B cell (primary cell): ENCODE data around the gene RFT1. TPM values are rescaled to one million over a fixed set of nuclear protein-coding genes. Genes with fewer than 3 reads are reported as not detected.

Source experiments
- ATAC-seq: fragments of 200-7000 bp; cut with Tn5 transposase; one replicate; pipeline ENCODE4 v1.10.0; 2021; ENCODE audit warnings: low read depth, mild to moderate bottlenecking, moderate number of reproducible peaks, moderate library complexity
- CTCF ChIA-PET: fragments of 350-600 bp; sonication (Branson Sonifier 250); formaldehyde crosslinking; loops from one replicate; lab custom pipeline; 2021; ENCODE audit warnings: antibody characterized with exemption, inconsistent platforms; lab: Charles Lee
- POLR2A ChIA-PET: fragments of 350-600 bp; sonication (Branson Sonifier 250); formaldehyde crosslinking; loops from one replicate; lab custom pipeline; 2021; ENCODE audit warnings: antibody characterized with exemption; lab: Charles Lee
- DNase-seq: peaks from one replicate; pipeline ENCODE4 v3.0.0; 2013
- H2AFZ ChIP-seq: 2 replicates; pipeline ENCODE4 v1.6.1; 2012; ENCODE audit warnings: mild to moderate bottlenecking, low read depth, low read length; ENCODE audit not compliant: insufficient read depth, poor library complexity, severe bottlenecking
- H3K27ac ChIP-seq, 2 donors: 1 replicate in 1 of 2; 2 replicates in 1 of 2; pipeline ENCODE4 v1.5.1; 2012 to 2013; ENCODE audit warnings: low read length in 2 of 2, mild to moderate bottlenecking in 2 of 2, moderate library complexity in 1 of 2
- H3K27me3 ChIP-seq, 4 experiments: fragments of 200-600 bp in 1 of 4; sonication (generic) in 1 of 4; replicated peaks in 1 of 4; 1 replicate in 2 of 4; 2 replicates in 2 of 4; pipeline versions ENCODE4 v1.6.1 to v1.7.0; 2013 to 2016; ENCODE audit warnings: low read length in 3 of 4, mild to moderate bottlenecking in 2 of 4, mixed read lengths in 1 of 4, moderate library complexity in 1 of 4; ENCODE audit not compliant: insufficient read depth in 4 of 4, control insufficient read depth in 3 of 4; ENCODE audit errors: control extremely low read depth in 1 of 4
- H3K36me3 ChIP-seq, 2 experiments: replicated peaks in 1 of 2; 1 replicate in 1 of 2; 2 replicates in 1 of 2; pipeline versions ENCODE4 v1.6.1 to v1.7.1; 2013; ENCODE audit warnings: low read length in 1 of 2; ENCODE audit not compliant: insufficient read depth in 2 of 2, control insufficient read depth in 1 of 2; ENCODE audit errors: control extremely low read depth in 1 of 2, extremely low read depth in 1 of 2
- H3K4me1 ChIP-seq, 2 donors: fragments of 200-600 bp in 1 of 2; sonication (generic) in 1 of 2; 1 replicate in 1 of 2; 2 replicates in 1 of 2; pipeline versions ENCODE4 v1.5.1 to v1.6.1; 2013 to 2017; ENCODE audit warnings: low read length in 2 of 2; ENCODE audit not compliant: control insufficient read depth in 2 of 2, insufficient read depth in 2 of 2
- H3K4me2 ChIP-seq: replicated peaks from 2 replicates; pipeline ENCODE3; 2012; ENCODE audit warnings: mild to moderate bottlenecking, low read depth, low read length; ENCODE audit not compliant: poor library complexity, severe bottlenecking
- H3K4me3 ChIP-seq, 5 experiments: fragments of 200-600 bp in 1 of 5; sonication (generic) in 1 of 5; 1 replicate in 3 of 5; 2 replicates in 2 of 5; pipeline versions ENCODE4 v1.5.1 to v1.7.0; 2011 to 2016; ENCODE audit warnings: low read length in 4 of 5, mild to moderate bottlenecking in 4 of 5, low read depth in 2 of 5, control low read depth in 1 of 5, moderate library complexity in 1 of 5; ENCODE audit not compliant: insufficient read depth in 1 of 5; ENCODE audit errors: control extremely low read depth in 1 of 5, extremely low read depth in 1 of 5
- H3K79me2 ChIP-seq: fragments of 200-600 bp; sonication (generic); one replicate; pipeline ENCODE4 v1.6.0; 2016; ENCODE audit warnings: low read length; ENCODE audit not compliant: control insufficient read depth, insufficient read depth
- H3K9ac ChIP-seq: fragments of 200-600 bp; sonication (generic); 2 replicates; pipeline ENCODE4 v1.6.1; 2017; ENCODE audit warnings: mild to moderate bottlenecking, low read length, moderate library complexity
- H3K9me3 ChIP-seq, 3 donors: one replicate each; pipeline versions ENCODE4 v1.6.1 to v1.7.1; 2013; ENCODE audit warnings: low read length in 2 of 3; ENCODE audit not compliant: control insufficient read depth in 2 of 3, insufficient read depth in 1 of 3; ENCODE audit errors: control extremely low read depth in 1 of 3
- H4K20me1 ChIP-seq: 2 replicates; pipeline ENCODE4 v1.6.0; 2012; ENCODE audit warnings: mild to moderate bottlenecking, low read length; ENCODE audit not compliant: insufficient read depth, control insufficient read depth, poor library complexity, severe bottlenecking
- H3K27ac Mint-ChIP-seq: one replicate; pipeline ENCODE4 v1.8.0; 2021; ENCODE audit warnings: mixed read lengths
- H3K27me3 Mint-ChIP-seq: one replicate; pipeline ENCODE4 v1.8.0; 2021; ENCODE audit warnings: mixed read lengths
- H3K4me1 Mint-ChIP-seq: one replicate; pipeline ENCODE4 v1.8.0; 2021; ENCODE audit warnings: mixed read lengths
- H3K4me3 Mint-ChIP-seq: one replicate; pipeline ENCODE4 v1.8.0; 2021; ENCODE audit warnings: mixed read lengths
- H3K9me3 Mint-ChIP-seq: one replicate; pipeline ENCODE4 v1.8.0; 2022; ENCODE audit warnings: mixed read lengths; ENCODE audit not compliant: insufficient read depth
- CTCF ChIP-seq: fragments of 200-600 bp; IDR thresholded peaks from one replicate; pipeline ENCODE4 v1.8.0; 2022; ENCODE audit warnings: antibody characterized with exemption, mild to moderate bottlenecking
- EZH2 ChIP-seq: IDR thresholded peaks from 2 replicates; pipeline ENCODE4 v1.6.1; 2012; ENCODE audit warnings: borderline replicate concordance, low read depth, mild to moderate bottlenecking, moderate library complexity, low read length; ENCODE audit not compliant: insufficient read depth, poor library complexity, severe bottlenecking
- WGBS: methylation state at CpG from one replicate; pipeline ENCODE4 v1.1.5; 2013; ENCODE audit warnings: missing lambda C conversion rate; ENCODE audit not compliant: insufficient coverage; 5-methylcytosine and 5-hydroxymethylcytosine counted together
- intact Hi-C: fragments of 100-400 bp; cut with micrococcal nuclease; formaldehyde crosslinking; loops from one replicate; pipeline ENCODE4 v1.10.0; 2022
- polyA plus RNA-seq: library from polyadenylated mRNA; depleted of rRNA; stranded (reverse); fragments of >200 nt; gene quantifications from 2 replicates; pipeline ENCODE4 v1.2.3, GENCODE V29; 2012
- total RNA-seq, 2 donors: library from RNA; stranded (reverse); fragments of 120-200 nt in 1 of 2; gene quantifications; 1 replicate in 1 of 2; 2 replicates in 1 of 2; pipeline versions ENCODE4 v1.2.3 to v1.2.4, GENCODE V29; 2013 to 2022

Gene RFT1
- total and polyA plus RNA-seq, 2 donors (not counting 1 experiment from before 2014, with no cell fraction given): 12.1 to 28.9 TPM

- H3K4me2 ChIP-seq: peak overlapping the region; percentile 98
- TF ChIP-seq EZH2: no peak
- TF ChIP-seq CTCF: no peak
- peak overlapping the region; percentile 6 to 82 for H3K27ac ChIP-seq
- peak overlapping the region; percentile 78 for H3K9ac ChIP-seq
- DNase-seq (no peak), ATAC-seq (no peak)
- Mint-ChIP-seq H3K27me3 (no peaks in the 10 kb centered on the region), H3K9me3 (no peaks in the 10 kb centered on the region), H3K4me1 (peaks cover 76% of the 10 kb centered on the region), H3K27ac (peak overlapping the region; percentile 92), H3K4me3 (peak overlapping the region; percentile 94)
- H3K4me1 ChIP-seq: peaks cover 67 to 85% of the 10 kb centered on the region in 2 donors
- H3K36me3 ChIP-seq: peaks cover 0 to 31% of the 10 kb centered on the region in 2 experiments
- H3K27me3 ChIP-seq: no peaks in the 10 kb centered on the region
- CTCF ChIA-PET: interaction anchor here (0.7 to 4.6 kb wide), 8 partner anchors 8 to 49 kb away, joined by 3 to 27 read pairs (median 5); no protein-coding TSS in a partner anchor
- intact Hi-C loops: loop anchor here (10.0 kb wide), 1 partner anchor 629 kb away; the partner anchor contains the start of genes NT5DC2 and UQCC5
- peak overlapping the region in 2 of 5 experiments; percentile 84 to 97 for H3K4me3 ChIP-seq
- POLR2A ChIA-PET: interaction anchor here (0.6 to 2.1 kb wide), 3 partner anchors 10 to 36 kb away, joined by 3 to 7 read pairs (median 3); no protein-coding TSS in a partner anchor
- 73% methylated on average over 4 of the region's 6 CpGs for WGBS
- H4K20me1 ChIP-seq: peaks cover 68% of the 10 kb centered on the region
- H3K79me2 ChIP-seq: peaks cover 94% of the 10 kb centered on the region
- no peak overlapping the region for H2AFZ ChIP-seq
- H3K9me3 ChIP-seq: no peaks in the 10 kb centered on the region
Measured at GRCh38 chr3:53163444-53164387, 33.5 kb upstream of the RFT1 start.
